NT2/D1 (cell line): ENCODE measurements around the gene CBLB.

ENCODE experiments used
- YY1 ChIP-seq: IDR thresholded peaks from 2 replicates; pipeline ENCODE4 v1.6.1; 2011; ENCODE audit not compliant: insufficient read length, insufficient read depth
- ZNF274 ChIP-seq: IDR thresholded peaks from 2 replicates; pipeline ENCODE4 v1.6.1; 2011; ENCODE audit warnings: mild to moderate bottlenecking, low read depth, low read length

DNA sequence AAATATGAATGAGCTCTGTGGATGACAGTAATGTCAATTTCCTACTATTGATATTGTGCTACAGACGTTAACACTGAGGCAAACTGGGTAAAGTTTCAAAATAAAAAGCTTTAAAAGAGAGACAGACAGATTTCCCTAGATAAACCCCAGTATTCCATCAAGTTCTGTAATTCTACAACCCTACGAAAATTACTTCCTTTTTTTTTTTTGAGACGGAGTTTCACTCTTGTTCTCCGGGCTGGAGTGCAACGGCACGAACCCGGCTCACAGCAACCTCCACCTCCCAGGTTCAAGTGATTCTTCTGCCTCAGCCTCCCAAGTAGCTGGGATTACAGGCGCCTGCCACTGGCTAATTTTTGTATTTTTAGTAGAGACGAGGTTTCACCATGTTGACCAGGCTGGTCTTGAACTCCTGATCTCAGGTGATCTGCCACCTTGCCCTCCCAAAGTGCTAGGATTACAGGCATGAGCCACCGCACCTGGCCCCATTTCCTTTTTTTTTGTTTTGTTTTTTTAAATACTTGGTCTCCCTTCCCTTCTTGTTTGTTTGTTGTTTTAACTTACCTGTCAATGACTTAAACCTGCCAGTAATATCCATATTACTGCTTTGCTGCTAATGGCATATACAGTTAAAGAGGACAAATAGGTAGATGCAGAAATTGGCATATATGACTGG is 57.2 kb downstream of the CBLB start:
- TF ChIP-seq YY1: no peak
- no peak for TF ChIP-seq ZNF274
